ENCODE results near the gene ROR2. TPM values are rescaled to one million over a fixed set of nuclear protein-coding genes. Genes with fewer than 3 reads are reported as not detected.

ROR2 gene
- total and polyA plus RNA-seq, 5 experiments from 2014 or later = not detected

DNA sequence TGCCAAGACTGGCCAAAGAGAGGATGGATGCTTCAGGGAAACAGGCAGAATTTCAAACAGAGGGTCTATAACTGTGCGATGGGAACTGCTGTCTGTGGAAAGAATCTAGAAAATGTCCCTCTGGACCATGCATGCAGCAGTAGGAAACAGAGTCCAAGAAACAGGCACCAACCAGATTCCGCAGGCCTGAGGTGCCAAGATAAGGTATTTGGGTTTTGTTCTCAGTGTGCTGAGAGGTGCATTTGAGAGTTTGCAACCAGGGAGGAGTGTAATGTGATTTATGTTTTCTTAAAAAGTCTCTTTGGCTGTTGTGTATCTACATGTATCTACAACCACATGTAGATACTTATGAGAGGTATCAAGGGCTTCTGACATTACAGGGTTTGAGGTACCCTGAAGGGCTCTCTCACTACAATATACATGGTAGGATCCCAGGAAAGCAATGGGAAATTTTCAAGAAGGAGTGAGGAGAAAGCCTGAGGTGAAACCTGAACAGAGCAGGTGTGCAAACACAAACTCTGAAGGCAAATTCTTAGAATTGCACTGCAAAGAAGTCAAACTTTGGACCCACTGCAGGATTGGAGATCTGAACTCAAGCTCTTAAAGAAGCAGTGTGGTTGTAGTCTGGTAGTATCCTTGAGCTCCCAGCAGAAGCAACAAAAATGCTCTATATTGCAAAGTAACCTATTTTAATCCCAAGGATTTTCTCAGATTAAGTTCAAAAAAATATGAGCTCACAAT, 343.6 kb downstream of the ROR2 start:
- H3K4me3 Mint-ChIP-seq = no peak overlapping the region
- H3K36me3 Mint-ChIP-seq = no peaks in the 10 kb centered on the region
- H3K4me1 Mint-ChIP-seq = no peaks in the 10 kb centered on the region
- peaks cover 18 to 63% (median 34%) of the 10 kb centered on the region in 5 donors for H3K27me3 Mint-ChIP-seq
- H3K9me3 Mint-ChIP-seq = no peaks in the 10 kb centered on the region
- H3K27ac Mint-ChIP-seq = no peak overlapping the region
- DNase-seq (no peak), ATAC-seq (no peak)
- POLR2A ChIA-PET = no interaction called here

DNA sequence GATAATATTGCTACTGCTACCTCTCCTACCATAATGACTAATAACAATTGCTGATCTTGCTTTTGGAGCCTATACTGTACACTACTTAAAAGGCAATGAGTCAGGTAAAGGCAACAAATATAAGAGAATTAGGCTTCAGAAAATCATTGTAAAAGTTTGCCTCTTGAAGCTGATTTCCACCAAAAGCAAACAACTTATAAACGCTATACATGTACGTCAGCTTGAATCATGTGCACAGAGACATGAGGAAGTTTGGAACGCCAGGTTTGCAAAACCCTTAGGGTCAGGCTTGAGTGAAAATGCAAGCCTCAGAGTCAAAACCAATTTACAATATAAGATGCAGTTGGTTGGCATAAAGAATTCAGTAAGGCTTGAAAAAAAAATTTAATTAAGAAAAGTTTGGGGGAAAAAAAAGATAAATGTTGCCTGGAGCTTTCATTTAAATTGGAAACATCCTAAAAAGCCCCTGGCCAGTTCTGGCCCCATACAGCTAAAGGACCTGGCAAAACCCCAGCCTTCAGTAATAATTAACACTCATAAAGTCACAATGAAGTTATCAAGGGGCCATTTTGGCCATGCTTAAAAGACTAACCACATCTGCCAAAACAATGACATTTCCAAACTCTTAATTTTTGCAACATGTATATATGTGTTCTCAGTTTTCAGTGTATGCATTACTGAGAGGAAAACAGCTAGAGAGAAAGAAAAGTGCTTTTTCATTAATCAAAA, 345.4 kb downstream of the ROR2 start:
- Mint-ChIP-seq H3K4me3 (no peak overlapping the region), H3K36me3 (no peaks in the 10 kb centered on the region), H3K27me3 (peaks cover 22 to 75% (median 42%) of the 10 kb centered on the region in 5 donors), H3K4me1 (no peaks in the 10 kb centered on the region), H3K9me3 (no peaks in the 10 kb centered on the region), H3K27ac (no peak overlapping the region)
- ATAC-seq (no peak), DNase-seq (no peak)
- POLR2A ChIA-PET = no interaction called here

DNA sequence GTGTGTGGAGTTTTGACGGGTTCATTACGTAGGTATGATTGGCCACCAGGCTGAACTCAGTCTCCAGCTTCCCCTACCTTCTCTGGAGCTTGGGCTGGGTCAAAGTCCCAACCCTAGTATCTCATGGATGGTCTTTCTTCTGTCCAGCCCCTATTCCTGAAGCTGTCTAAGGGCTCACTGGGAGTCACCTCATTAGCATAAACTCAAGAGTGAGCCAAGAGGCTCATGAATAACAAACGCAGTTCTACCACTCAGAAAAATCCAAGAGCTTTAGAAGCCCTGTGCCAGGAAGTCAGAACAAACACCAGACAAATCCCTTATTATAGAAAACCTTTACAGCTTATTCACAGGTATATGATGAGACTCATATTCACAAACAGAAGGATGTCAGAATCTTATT, 346.1 kb downstream of the ROR2 start:
- Mint-ChIP-seq H3K27me3 (peaks cover 22 to 75% (median 42%) of the 10 kb centered on the region in 5 donors), H3K4me1 (no peaks in the 10 kb centered on the region)
- ATAC-seq = no peak

DNA sequence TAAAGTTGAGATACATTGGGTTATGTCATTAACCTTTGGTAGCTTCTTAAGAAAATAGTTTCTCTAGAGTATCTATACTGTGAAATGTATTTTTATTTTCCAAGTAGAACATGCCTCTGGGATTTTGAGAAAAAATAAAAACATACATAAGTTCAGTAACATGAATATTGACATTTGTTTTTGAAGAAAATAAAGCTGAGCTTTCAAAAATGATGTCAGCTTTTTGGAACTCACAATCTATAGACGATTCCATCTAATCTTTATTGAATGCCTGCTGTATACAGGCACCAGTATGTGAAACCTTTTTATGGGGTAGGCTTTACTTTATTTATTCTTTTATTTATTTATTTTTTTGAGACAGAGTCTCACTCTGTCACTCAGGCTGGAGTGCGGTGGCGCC, 350.5 kb downstream of the ROR2 start:
- no peaks in the 10 kb centered on the region for H3K4me1 Mint-ChIP-seq
- no peak for DNase-seq
- H3K4me3 Mint-ChIP-seq = no peak overlapping the region
- peaks cover 11 to 70% (median 28%) of the 10 kb centered on the region in 5 donors for H3K27me3 Mint-ChIP-seq
- ATAC-seq = no peak
- no peaks in the 10 kb centered on the region for H3K36me3 Mint-ChIP-seq
- POLR2A ChIA-PET = no interaction called here
- no peak overlapping the region for H3K27ac Mint-ChIP-seq
- no peaks in the 10 kb centered on the region for H3K9me3 Mint-ChIP-seq

More for the DNA sequence above, 346.1 kb downstream of the ROR2 start:
- no peak overlapping the region for H3K4me3 Mint-ChIP-seq
- no peak overlapping the region for H3K27ac Mint-ChIP-seq
- POLR2A ChIA-PET = no interaction called here
- H3K36me3 Mint-ChIP-seq = no peaks in the 10 kb centered on the region
- no peaks in the 10 kb centered on the region for H3K9me3 Mint-ChIP-seq
- no peak for DNase-seq

DNA sequence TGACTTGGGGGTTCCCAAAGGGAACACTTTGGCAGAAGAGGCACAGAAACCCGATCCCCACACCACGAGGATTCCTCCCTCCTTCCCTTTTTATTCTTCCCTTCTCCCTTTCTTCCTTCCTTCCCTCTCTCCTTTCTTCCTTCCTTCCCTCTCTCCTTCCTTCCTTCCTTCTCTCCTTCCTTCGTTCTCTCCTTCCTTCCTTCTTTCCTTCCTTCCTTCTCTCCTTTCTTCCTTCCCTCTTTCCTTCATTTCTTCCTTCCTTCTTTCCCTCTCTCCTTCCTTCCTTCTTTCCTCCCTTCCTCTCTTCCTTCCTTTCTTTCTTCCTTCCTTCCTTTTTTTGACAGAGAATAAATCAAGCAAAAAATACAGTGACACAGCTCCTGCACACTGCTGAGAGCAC, 358.4 kb downstream of the ROR2 start:
- Mint-ChIP-seq H3K36me3 (no peaks in the 10 kb centered on the region), H3K27ac (no peak overlapping the region), H3K4me3 (no peak overlapping the region), H3K9me3 (no peaks in the 10 kb centered on the region), H3K27me3 (peaks cover 7 to 27% (median 14%) of the 10 kb centered on the region in 5 donors), H3K4me1 (no peaks in the 10 kb centered on the region)
- POLR2A ChIA-PET = no interaction called here
- DNase-seq = no peak
- ATAC-seq = no peak

DNA sequence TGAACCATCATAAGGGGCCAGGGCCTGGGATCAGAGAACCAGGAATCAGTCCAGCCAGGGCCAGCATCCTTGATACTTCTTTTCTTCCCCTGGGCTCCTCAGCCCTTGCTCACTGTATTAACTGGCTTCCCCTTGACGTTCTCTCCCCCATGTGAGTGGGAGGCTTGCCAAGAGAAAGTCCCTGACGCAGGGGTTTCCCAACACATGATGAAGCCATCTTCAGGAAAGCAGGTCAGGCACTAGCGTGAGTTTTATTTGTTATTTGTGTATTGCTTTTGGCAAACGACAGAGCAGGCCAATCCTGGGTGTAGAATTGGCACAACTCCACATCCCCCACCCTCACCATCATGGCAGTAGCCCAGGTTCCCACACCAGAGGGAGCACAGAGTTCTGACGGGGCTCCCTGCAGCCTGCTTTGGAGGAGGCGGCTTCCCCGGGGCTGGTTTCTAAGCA, 360.9 kb downstream of the ROR2 start:
- DNase-seq (no peak), ATAC-seq (no peak)
- peaks cover 9 to 21% (median 15%) of the 10 kb centered on the region in 5 donors for H3K27me3 Mint-ChIP-seq
- no peak overlapping the region for H3K27ac Mint-ChIP-seq
- POLR2A ChIA-PET = no interaction called here
- no peaks in the 10 kb centered on the region for H3K4me1 Mint-ChIP-seq
- H3K4me3 Mint-ChIP-seq = no peak overlapping the region
- H3K9me3 Mint-ChIP-seq = peaks cover 0 to 1% (median 0%) of the 10 kb centered on the region in 9 donors
- H3K36me3 Mint-ChIP-seq = no peaks in the 10 kb centered on the region

DNA sequence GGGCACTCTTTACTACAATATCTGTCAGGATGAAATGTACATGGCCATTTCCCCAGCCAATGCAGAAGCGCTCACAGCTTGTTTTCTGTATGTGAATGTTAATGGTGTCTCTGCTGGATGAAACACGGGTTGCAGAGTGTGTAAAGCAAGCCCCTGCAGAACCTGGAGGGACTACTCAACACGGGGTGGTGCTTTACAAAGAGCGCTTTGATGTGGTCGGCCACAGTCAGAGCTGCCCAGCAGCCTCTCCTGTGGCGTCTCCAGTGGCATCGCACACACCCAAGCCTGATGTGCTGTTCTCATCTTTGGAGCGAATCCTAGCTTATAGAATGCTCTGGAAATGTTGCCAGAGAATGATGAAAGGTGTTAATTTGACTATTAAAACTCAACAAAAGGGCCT, 363.7 kb downstream of the ROR2 start:
- DNase-seq (no peak), ATAC-seq (no peak)
- H3K27me3 Mint-ChIP-seq = peaks cover 7 to 23% (median 10%) of the 10 kb centered on the region in 5 donors
- H3K9me3 Mint-ChIP-seq = peaks cover 0 to 2% (median 0%) of the 10 kb centered on the region in 9 donors
- H3K4me1 Mint-ChIP-seq = no peaks in the 10 kb centered on the region
- POLR2A ChIA-PET = no interaction called here
- no peak overlapping the region for H3K4me3 Mint-ChIP-seq
- no peaks in the 10 kb centered on the region for H3K36me3 Mint-ChIP-seq
- no peak overlapping the region for H3K27ac Mint-ChIP-seq

DNA sequence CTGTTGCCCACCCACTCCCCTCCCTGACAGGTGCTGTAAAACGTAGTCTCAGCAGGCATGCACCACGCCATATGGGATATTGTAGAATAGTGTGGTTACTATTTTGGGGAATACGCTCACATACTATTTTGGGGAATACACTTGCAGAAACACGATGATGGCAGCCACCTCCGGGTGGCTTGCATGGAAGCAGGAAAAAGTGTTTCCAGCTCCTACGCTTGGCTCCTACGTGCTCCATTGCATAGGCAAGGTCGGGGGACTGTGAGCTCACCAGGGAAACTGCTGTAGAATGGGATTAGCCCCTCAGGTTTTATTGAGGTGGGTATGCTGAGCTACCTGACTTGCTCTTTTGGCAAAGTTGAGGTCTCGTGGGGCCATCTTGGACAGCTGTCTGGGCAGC, 366.1 kb downstream of the ROR2 start:
- DNase-seq (no peak), ATAC-seq (no peak)
- Mint-ChIP-seq H3K9me3 (peaks cover 0 to 2% (median 0%) of the 10 kb centered on the region in 9 donors), H3K4me3 (no peak overlapping the region), H3K36me3 (no peaks in the 10 kb centered on the region), H3K27me3 (peaks cover 7 to 24% (median 10%) of the 10 kb centered on the region in 5 donors), H3K27ac (no peak overlapping the region), H3K4me1 (peaks cover 0 to 2% (median 0%) of the 10 kb centered on the region in 4 donors)
- POLR2A ChIA-PET = no interaction called here

DNA sequence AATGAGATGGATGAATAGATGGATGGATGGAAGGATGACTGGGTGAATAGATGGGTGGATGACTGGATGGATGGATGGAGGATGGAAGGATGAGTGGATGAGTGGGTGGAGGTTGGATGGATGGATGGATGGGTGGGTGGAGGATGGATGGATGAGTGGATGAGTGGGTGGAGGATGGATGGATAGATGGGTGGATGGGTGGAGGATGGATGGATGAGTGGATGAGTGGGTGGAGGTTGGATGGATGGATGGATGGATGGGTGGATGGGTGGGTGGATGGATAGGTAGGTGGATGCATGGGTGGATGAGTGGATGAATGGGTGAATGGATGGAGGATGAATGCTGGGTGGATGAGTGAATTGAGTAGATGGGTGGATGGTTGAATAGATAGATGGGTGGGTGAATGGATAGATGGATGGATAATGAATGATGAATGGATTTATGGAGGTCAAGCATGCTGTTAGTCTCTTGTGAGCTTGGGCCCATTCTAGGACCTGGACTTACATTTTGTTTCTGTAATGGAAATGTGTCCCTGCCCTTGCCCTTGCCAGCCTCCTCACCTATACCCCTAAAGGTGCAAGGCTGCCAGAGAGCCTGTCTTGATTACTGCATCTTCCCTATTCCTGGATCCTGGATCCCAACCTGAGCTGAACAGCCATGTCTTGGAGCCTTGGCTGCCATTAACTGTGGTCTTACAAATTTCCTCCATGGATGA, 366.7 kb downstream of the ROR2 start:
- POLR2A ChIA-PET = no interaction called here
- Mint-ChIP-seq H3K9me3 (peaks cover 0 to 2% (median 0%) of the 10 kb centered on the region in 9 donors), H3K4me1 (peaks cover 0 to 2% (median 0%) of the 10 kb centered on the region in 4 donors), H3K27ac (no peak overlapping the region), H3K4me3 (no peak overlapping the region), H3K27me3 (peaks cover 4 to 19% (median 8%) of the 10 kb centered on the region in 5 donors), H3K36me3 (no peaks in the 10 kb centered on the region)
- ATAC-seq (no peak), DNase-seq (no peak)

DNA sequence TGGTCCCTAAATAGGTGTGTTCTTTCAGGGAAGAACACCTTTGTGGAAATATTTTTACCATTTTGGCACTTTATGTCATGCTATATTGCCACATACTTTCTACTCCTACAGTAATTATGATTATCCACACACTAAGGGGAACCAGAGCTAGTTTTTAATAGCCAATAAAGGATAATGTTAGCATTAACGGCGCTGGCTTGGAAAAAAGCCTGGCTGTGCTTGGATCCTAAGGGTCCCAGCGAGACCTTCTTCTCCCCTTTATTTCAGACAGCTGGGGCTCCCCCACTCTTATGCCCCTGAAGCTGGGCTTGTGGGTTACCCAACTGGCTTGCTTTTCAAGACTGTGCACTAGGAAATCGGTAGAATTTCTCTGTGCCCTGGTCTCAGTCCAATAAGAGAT, 367.8 kb downstream of the ROR2 start:
- H3K27ac Mint-ChIP-seq = no peak overlapping the region
- peaks cover 0 to 2% (median 0%) of the 10 kb centered on the region in 9 donors for H3K9me3 Mint-ChIP-seq
- H3K36me3 Mint-ChIP-seq = no peaks in the 10 kb centered on the region
- H3K27me3 Mint-ChIP-seq = peaks cover 4 to 19% (median 8%) of the 10 kb centered on the region in 5 donors
- H3K4me1 Mint-ChIP-seq = peaks cover 0 to 2% (median 0%) of the 10 kb centered on the region in 4 donors
- ATAC-seq (no peak), DNase-seq (no peak)
- POLR2A ChIA-PET = no interaction called here
- no peak overlapping the region for H3K4me3 Mint-ChIP-seq

DNA sequence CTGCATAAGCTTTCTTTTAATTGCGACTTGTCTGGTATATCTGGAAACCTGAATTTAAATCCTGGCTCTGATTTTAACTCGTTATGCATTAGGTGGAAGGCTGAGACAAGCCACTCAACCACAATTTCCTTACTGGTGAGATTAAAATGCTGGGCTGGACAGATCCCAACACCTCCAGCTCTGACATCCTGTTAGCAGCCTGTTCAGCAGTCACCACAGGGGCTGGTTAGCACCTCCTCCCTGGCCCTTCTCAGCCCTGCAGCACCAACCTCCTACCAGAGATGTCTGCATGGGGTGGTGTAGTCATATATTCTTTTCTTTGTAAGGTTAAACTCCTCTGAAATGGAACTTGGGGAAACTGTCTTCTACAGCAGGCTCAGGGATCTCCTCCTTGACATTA, 369.9 kb downstream of the ROR2 start:
- H3K4me3 Mint-ChIP-seq = no peak overlapping the region
- no peak overlapping the region for H3K27ac Mint-ChIP-seq
- H3K27me3 Mint-ChIP-seq = peaks cover 4 to 19% (median 8%) of the 10 kb centered on the region in 5 donors
- no peak for ATAC-seq
- POLR2A ChIA-PET = no interaction called here
- H3K4me1 Mint-ChIP-seq = peaks cover 0 to 2% (median 0%) of the 10 kb centered on the region in 4 donors
- DNase-seq = no peak
- H3K9me3 Mint-ChIP-seq = peaks cover 0 to 2% (median 0%) of the 10 kb centered on the region in 9 donors
- no peaks in the 10 kb centered on the region for H3K36me3 Mint-ChIP-seq

DNA sequence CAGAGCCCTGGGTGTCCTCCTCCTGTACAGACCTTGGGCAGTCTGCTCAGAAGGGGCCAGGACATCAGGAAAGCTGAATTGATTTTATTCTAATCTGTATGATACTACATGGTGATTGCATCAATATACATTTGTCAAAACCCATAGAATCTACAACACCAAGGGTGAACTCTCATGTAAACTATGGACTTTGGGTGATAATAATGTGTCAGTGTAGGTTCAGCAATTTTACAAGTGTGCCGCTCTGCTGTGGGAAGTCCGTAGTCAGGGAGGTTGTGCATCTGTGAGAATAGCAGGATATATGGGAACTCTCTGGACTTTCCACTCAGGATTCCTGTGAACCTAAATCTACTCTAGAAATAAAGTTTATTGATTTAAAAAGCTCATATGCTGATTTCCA, 371.1 kb downstream of the ROR2 start:
- Mint-ChIP-seq H3K9me3 (no peaks in the 10 kb centered on the region), H3K27ac (no peak overlapping the region), H3K4me3 (no peak overlapping the region), H3K4me1 (peaks cover 0 to 2% (median 0%) of the 10 kb centered on the region in 4 donors), H3K27me3 (peaks cover 4 to 15% (median 5%) of the 10 kb centered on the region in 5 donors), H3K36me3 (no peaks in the 10 kb centered on the region)
- POLR2A ChIA-PET = no interaction called here
- ATAC-seq = no peak
- no peak for DNase-seq

DNA sequence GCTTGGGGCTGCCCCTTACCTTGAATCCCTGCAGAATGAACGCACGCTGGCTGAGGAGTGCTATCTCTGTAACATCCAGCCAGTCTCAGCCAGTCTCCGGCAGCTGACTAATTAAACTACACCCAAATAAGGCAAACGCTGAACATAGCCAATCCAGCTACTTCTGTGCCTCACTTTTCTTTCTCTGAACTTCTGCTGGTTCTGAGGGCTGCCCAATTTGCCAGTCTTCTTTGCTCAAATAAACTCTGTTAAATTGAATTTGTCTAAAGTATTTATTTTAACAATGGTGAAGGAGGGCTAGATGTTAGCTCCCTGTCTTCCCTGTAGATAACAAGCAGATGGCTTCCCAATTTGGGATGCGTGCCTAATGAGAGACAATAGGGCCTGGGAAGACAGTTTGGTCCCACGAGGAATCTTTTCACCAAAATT, 372.4 kb downstream of the ROR2 start:
- ATAC-seq = no peak
- POLR2A ChIA-PET = no interaction called here
- H3K27me3 Mint-ChIP-seq = peaks cover 0 to 12% (median 3%) of the 10 kb centered on the region in 5 donors

More for the DNA sequence above, 372.4 kb downstream of the ROR2 start:
- H3K9me3 Mint-ChIP-seq = no peaks in the 10 kb centered on the region
- H3K27ac Mint-ChIP-seq = no peak overlapping the region
- H3K36me3 Mint-ChIP-seq = no peaks in the 10 kb centered on the region
- DNase-seq = no peak
- no peak overlapping the region for H3K4me3 Mint-ChIP-seq
- H3K4me1 Mint-ChIP-seq = peaks cover 0 to 2% (median 0%) of the 10 kb centered on the region in 4 donors

Measured in naive thymus-derived CD8-positive, alpha-beta T cell (primary cell).